Mesenchymal stem cell (in vitro differentiated cells and primary cell): ENCODE results near the gene CMBL.

Source experiments
- DNase-seq: peaks from one replicate; pipeline ENCODE4 v3.0.0-alpha.2; 2013
- H2AFZ ChIP-seq: one replicate; pipeline ENCODE4 v1.6.1; 2013; ENCODE audit warnings: low read depth, mild to moderate bottlenecking, control low read depth, inconsistent platforms, low read length, moderate library complexity
- H2AK5ac ChIP-seq: 2 replicates; pipeline ENCODE4 v1.6.1; 2013; ENCODE audit warnings: low read length, moderate library complexity, mild to moderate bottlenecking, inconsistent platforms; ENCODE audit not compliant: severe bottlenecking
- H2BK120ac ChIP-seq: one replicate; pipeline ENCODE4 v1.6.1; 2013; ENCODE audit warnings: low read depth, mild to moderate bottlenecking, inconsistent platforms, low read length, moderate library complexity
- H2BK12ac ChIP-seq, 2 experiments: one replicate each; pipeline ENCODE4 v1.6.1; 2013; ENCODE audit warnings: inconsistent platforms in 2 of 2, low read length in 2 of 2, mild to moderate bottlenecking in 2 of 2, moderate library complexity in 2 of 2, control low read depth in 1 of 2
- H2BK15ac ChIP-seq: one replicate; pipeline ENCODE4 v1.6.1; 2013; ENCODE audit warnings: mild to moderate bottlenecking, low read depth, inconsistent platforms; ENCODE audit not compliant: poor library complexity, severe bottlenecking
- H2BK5ac ChIP-seq: 2 replicates; pipeline ENCODE4 v1.6.1; 2013; ENCODE audit warnings: low read depth, mild to moderate bottlenecking, low read length, control low read depth, inconsistent platforms; ENCODE audit not compliant: poor library complexity, severe bottlenecking
- H3K14ac ChIP-seq, 2 experiments: one replicate each; pipeline ENCODE4 v1.6.1; 2013; ENCODE audit warnings: inconsistent platforms in 2 of 2, low read length in 2 of 2, control low read depth in 1 of 2, mild to moderate bottlenecking in 1 of 2, moderate library complexity in 1 of 2
- H3K18ac ChIP-seq, 2 experiments: one replicate each; pipeline ENCODE4 v1.6.1; 2013; ENCODE audit warnings: inconsistent platforms in 2 of 2, low read length in 2 of 2, control low read depth in 1 of 2, low read depth in 1 of 2, mild to moderate bottlenecking in 1 of 2
- H3K23ac ChIP-seq, 2 experiments: one replicate each; pipeline ENCODE4 v1.6.1; 2013; ENCODE audit warnings: inconsistent platforms in 2 of 2, low read length in 2 of 2, mild to moderate bottlenecking in 2 of 2, moderate library complexity in 2 of 2, control low read depth in 1 of 2
- H3K27ac ChIP-seq: 2 replicates; pipeline ENCODE4 v1.5.1; 2013; ENCODE audit warnings: mild to moderate bottlenecking, moderate library complexity, low read length, control low read depth, inconsistent platforms; ENCODE audit not compliant: poor library complexity, severe bottlenecking
- H3K27me3 ChIP-seq, 2 experiments: 2 replicates each; pipeline versions ENCODE4 v1.6.1 to v1.7.0; 2013; ENCODE audit warnings: low read length in 2 of 2, mild to moderate bottlenecking in 2 of 2, moderate library complexity in 2 of 2, control low read depth in 1 of 2, inconsistent platforms in 1 of 2; ENCODE audit not compliant: control insufficient read depth in 1 of 2, insufficient read depth in 1 of 2
- H3K36me3 ChIP-seq, 2 experiments: 2 replicates each; pipeline versions ENCODE4 v1.6.1 to v1.7.0; 2013; ENCODE audit warnings: low read length in 2 of 2, control low read depth in 1 of 2, inconsistent platforms in 1 of 2, low read depth in 1 of 2, mild to moderate bottlenecking in 1 of 2; ENCODE audit not compliant: insufficient read depth in 2 of 2, control insufficient read depth in 1 of 2
- H3K4ac ChIP-seq, 2 experiments: one replicate each; pipeline ENCODE4 v1.6.1; 2013; ENCODE audit warnings: inconsistent platforms in 2 of 2, low read length in 2 of 2, mild to moderate bottlenecking in 2 of 2, moderate library complexity in 2 of 2, control low read depth in 1 of 2, low read depth in 1 of 2
- H3K4me1 ChIP-seq: 2 replicates; pipeline ENCODE4 v1.6.1; 2013; ENCODE audit warnings: low read depth, low read length, control low read depth; ENCODE audit not compliant: control insufficient read depth, insufficient read depth
- H3K4me2 ChIP-seq: 2 replicates; pipeline ENCODE4 v1.6.1; 2013; ENCODE audit warnings: low read length, mild to moderate bottlenecking, inconsistent platforms; ENCODE audit not compliant: poor library complexity, severe bottlenecking
- H3K4me3 ChIP-seq, 2 experiments: 2 replicates each; pipeline versions ENCODE4 v1.5.1 to v1.7.0; 2013; ENCODE audit warnings: low read length in 2 of 2, mild to moderate bottlenecking in 2 of 2, control low read depth in 1 of 2, low read depth in 1 of 2; ENCODE audit not compliant: insufficient read depth in 1 of 2
- H3K79me1 ChIP-seq: replicated peaks from 2 replicates; pipeline ENCODE4 v1.6.1; 2013; ENCODE audit warnings: mild to moderate bottlenecking, control low read depth, low read length, inconsistent platforms; ENCODE audit not compliant: poor library complexity, severe bottlenecking
- H3K9ac ChIP-seq: 2 replicates; pipeline ENCODE4 v1.7.0; 2013; ENCODE audit warnings: mild to moderate bottlenecking, low read length, moderate library complexity
- H3K9me3 ChIP-seq: 2 replicates; pipeline ENCODE4 v1.7.0; 2013; ENCODE audit warnings: mild to moderate bottlenecking, low read length; ENCODE audit not compliant: control insufficient read depth
- H4K8ac ChIP-seq: one replicate; pipeline ENCODE4 v1.6.1; 2013; ENCODE audit warnings: inconsistent platforms, mild to moderate bottlenecking, low read length, moderate library complexity
- H4K91ac ChIP-seq: one replicate; pipeline ENCODE4 v1.6.1; 2013; ENCODE audit warnings: mild to moderate bottlenecking, low read length, inconsistent platforms
- WGBS: methylation state at CpG from one replicate; pipeline ENCODE4 v1.1.7; 2013; ENCODE audit warnings: mixed read lengths; 5-methylcytosine and 5-hydroxymethylcytosine counted together

CMBL gene

GRCh38 chr5:10339958-10340357 lies 32.3 kb upstream of the CMBL start:
- Histone ChIP-seq H3K36me3 (no peaks in the 10 kb centered on the region), H2BK120ac (no peak overlapping the region), H3K18ac (no peak overlapping the region), H3K4me1 (no peaks in the 10 kb centered on the region), H3K23ac (no peak overlapping the region), H3K79me1 (no peaks in the 10 kb centered on the region), H2AFZ (no peak overlapping the region), H3K4me2 (no peak overlapping the region), H3K4ac (no peak overlapping the region), H3K9ac (no peak overlapping the region), H2BK15ac (no peak overlapping the region), H4K8ac (peak overlapping the region; percentile 30), H3K14ac (peak overlapping the region in 1 of 2 experiments; percentile 28), H3K27ac (no peak overlapping the region), H2AK5ac (no peak overlapping the region), H3K27me3 (peaks cover 0 to 11% of the 10 kb centered on the region in 2 experiments), H3K4me3 (no peak overlapping the region), H2BK5ac (no peak overlapping the region), H3K9me3 (no peaks in the 10 kb centered on the region), H4K91ac (peak overlapping the region; percentile 18), H2BK12ac (no peak overlapping the region)
- no peak for DNase-seq
- WGBS, result 75% methylated on average over 3 of the region's 3 CpGs

GRCh38 chr5:10339058-10339811 lies 31.5 kb upstream of the CMBL start:
- H3K9me3 ChIP-seq, result no peaks in the 10 kb centered on the region
- H3K4me1 ChIP-seq, result no peaks in the 10 kb centered on the region
- no peak overlapping the region for H3K4me2 ChIP-seq
- no peak overlapping the region for H2AFZ ChIP-seq
- no peak overlapping the region for H3K4ac ChIP-seq
- no peak overlapping the region for H3K18ac ChIP-seq
- no peak overlapping the region for H2BK12ac ChIP-seq
- no peak overlapping the region for H3K23ac ChIP-seq
- 80% methylated on average over 19 of the region's 19 CpGs for WGBS
- H3K14ac ChIP-seq, result no peak overlapping the region
- no peak for DNase-seq
- no peak overlapping the region for H3K27ac ChIP-seq
- no peak overlapping the region for H3K4me3 ChIP-seq
- H3K27me3 ChIP-seq, result peaks cover 0 to 16% of the 10 kb centered on the region in 2 experiments
- H2AK5ac ChIP-seq, result no peak overlapping the region
- H3K36me3 ChIP-seq, result no peaks in the 10 kb centered on the region
- H2BK15ac ChIP-seq, result no peak overlapping the region
- no peak overlapping the region for H2BK120ac ChIP-seq
- H3K9ac ChIP-seq, result no peak overlapping the region
- no peak overlapping the region for H4K91ac ChIP-seq
- H3K79me1 ChIP-seq, result no peaks in the 10 kb centered on the region
- H2BK5ac ChIP-seq, result no peak overlapping the region
- no peak overlapping the region for H4K8ac ChIP-seq

DNA sequence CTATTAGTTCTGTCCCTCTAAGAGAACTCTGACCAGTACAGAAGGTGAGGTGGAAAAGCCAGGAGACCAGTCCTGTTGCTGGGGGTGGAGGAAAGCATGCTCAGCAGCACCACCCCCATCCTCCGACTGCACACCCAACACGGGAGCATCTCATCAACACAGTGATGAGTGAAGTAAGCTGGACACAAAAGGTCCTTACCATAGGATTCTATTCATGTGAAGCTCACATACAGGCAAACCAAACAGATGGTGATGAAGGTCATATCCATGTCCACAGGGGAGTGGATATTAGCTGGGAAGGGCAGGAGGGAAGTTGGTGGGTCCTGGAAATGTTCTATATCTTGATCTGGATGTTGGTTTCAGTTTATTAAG lies 31.0 kb upstream of the CMBL start:
- no peak overlapping the region for H3K9ac ChIP-seq
- no peak overlapping the region for H2AFZ ChIP-seq
- no peaks in the 10 kb centered on the region for H3K36me3 ChIP-seq
- peaks cover 0 to 16% of the 10 kb centered on the region in 2 experiments for H3K27me3 ChIP-seq
- H2BK12ac ChIP-seq, result no peak overlapping the region
- H2BK5ac ChIP-seq, result no peak overlapping the region
- no peak overlapping the region for H3K4me3 ChIP-seq
- no peaks in the 10 kb centered on the region for H3K79me1 ChIP-seq
- peaks cover 2% of the 10 kb centered on the region for H3K4me1 ChIP-seq
- no peak overlapping the region for H4K8ac ChIP-seq
- no peaks in the 10 kb centered on the region for H3K9me3 ChIP-seq
- no CpG with 5 or more reads among the region's 2 CpGs for WGBS
- no peak overlapping the region for H4K91ac ChIP-seq
- no peak overlapping the region for H2BK120ac ChIP-seq
- H2BK15ac ChIP-seq, result no peak overlapping the region
- H2AK5ac ChIP-seq, result no peak overlapping the region
- no peak for DNase-seq
- no peak overlapping the region for H3K23ac ChIP-seq
- no peak overlapping the region for H3K14ac ChIP-seq
- H3K18ac ChIP-seq, result no peak overlapping the region
- no peak overlapping the region for H3K4ac ChIP-seq
- no peak overlapping the region for H3K4me2 ChIP-seq
- no peak overlapping the region for H3K27ac ChIP-seq

DNA sequence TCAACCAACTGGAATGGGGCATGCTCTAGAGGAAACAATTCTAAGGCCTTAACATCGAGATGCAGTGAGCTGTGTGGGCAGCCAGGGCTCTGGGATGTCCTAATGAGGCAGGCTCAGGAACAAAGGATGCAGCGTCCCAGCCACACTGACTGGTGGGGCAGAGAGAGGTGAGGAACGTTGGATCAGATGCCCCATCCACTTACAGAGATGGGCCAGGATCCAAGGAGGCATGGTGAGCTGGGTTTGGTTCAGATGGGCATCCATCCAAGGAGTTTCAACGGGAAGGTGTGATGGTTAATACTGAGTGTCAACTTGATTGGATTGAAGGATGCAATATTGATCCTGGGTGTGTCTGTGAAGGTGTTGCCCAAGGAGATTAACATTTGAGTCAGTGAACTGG lies 30.3 kb upstream of the CMBL start:
- H2BK120ac ChIP-seq, result no peak overlapping the region
- no peak overlapping the region for H2BK12ac ChIP-seq
- H3K36me3 ChIP-seq, result no peaks in the 10 kb centered on the region
- no peak overlapping the region for H3K14ac ChIP-seq
- no peak overlapping the region for H2BK15ac ChIP-seq
- H3K4me1 ChIP-seq, result peaks cover 2% of the 10 kb centered on the region
- no peak overlapping the region for H3K27ac ChIP-seq
- H3K18ac ChIP-seq, result no peak overlapping the region
- peaks cover 0 to 16% of the 10 kb centered on the region in 2 experiments for H3K27me3 ChIP-seq
- H2AK5ac ChIP-seq, result no peak overlapping the region
- peak overlapping the region; percentile 2 for H4K91ac ChIP-seq
- H3K79me1 ChIP-seq, result no peaks in the 10 kb centered on the region
- no peak overlapping the region for H3K23ac ChIP-seq
- H3K9me3 ChIP-seq, result no peaks in the 10 kb centered on the region
- no peak overlapping the region for H3K4me2 ChIP-seq
- DNase-seq, result no peak
- H2AFZ ChIP-seq, result no peak overlapping the region
- H2BK5ac ChIP-seq, result no peak overlapping the region
- 86% methylated on average over 4 of the region's 4 CpGs for WGBS
- no peak overlapping the region for H3K4ac ChIP-seq
- no peak overlapping the region for H4K8ac ChIP-seq
- H3K4me3 ChIP-seq, result no peak overlapping the region
- no peak overlapping the region for H3K9ac ChIP-seq
